ENCODE results near the gene CFAP410. TPM values are rescaled to one million over a fixed set of nuclear protein-coding genes. Genes with fewer than 3 reads are reported as not detected.

Gene CFAP410
- total and polyA plus RNA-seq, 4 donors = 11.9 to 46.4 (median 36.6) TPM

- Histone ChIP-seq H3K36me3 (ENCODE audit: control insufficient read depth, insufficient read depth, low read length) (peaks cover 80% of the 10 kb centered on the region), H3K4me3 (ENCODE audit: low read depth, low read length) (no peak overlapping the region), H3K27me3 (ENCODE audit: control insufficient read depth, insufficient read depth, low read length) (no peaks in the 10 kb centered on the region), H3K27ac (ENCODE audit: low read depth, low read length) (no peak overlapping the region), H3K4me1 (ENCODE audit: control insufficient read depth, insufficient read depth, low read length) (peaks cover 36% of the 10 kb centered on the region), H3K9me3 (ENCODE audit: control insufficient read depth, insufficient read depth, low read length) (no peaks in the 10 kb centered on the region)
- 96% methylated on average over 21 of the region's 22 CpGs for WGBS (ENCODE audit: insufficient coverage)
- DNase-seq (ENCODE audit: low read depth in 4 of 6, low spot score in 6 of 6) = no peak
These were observed 6.2 kb downstream of the CFAP410 start for GRCh38 chr21:44332965-44333364.

GRCh38 chr21:44332383-44332782 is 6.8 kb downstream of the CFAP410 start:
- H3K36me3 ChIP-seq (ENCODE audit: control insufficient read depth, insufficient read depth, low read length) = peaks cover 85% of the 10 kb centered on the region
- WGBS (ENCODE audit: insufficient coverage) = 83% methylated on average over 17 of the region's 17 CpGs
- H3K27ac ChIP-seq (ENCODE audit: low read depth, low read length) = no peak overlapping the region
- peaks cover 35% of the 10 kb centered on the region for H3K4me1 ChIP-seq (ENCODE audit: control insufficient read depth, insufficient read depth, low read length)
- no peaks in the 10 kb centered on the region for H3K9me3 ChIP-seq (ENCODE audit: control insufficient read depth, insufficient read depth, low read length)
- no peaks in the 10 kb centered on the region for H3K27me3 ChIP-seq (ENCODE audit: control insufficient read depth, insufficient read depth, low read length)
- DNase-seq (ENCODE audit: low read depth in 4 of 6, low spot score in 6 of 6) = no peak
- no peak overlapping the region for H3K4me3 ChIP-seq (ENCODE audit: low read depth, low read length)

- Histone ChIP-seq H3K9me3 (ENCODE audit: control insufficient read depth, insufficient read depth, low read length) (no peaks in the 10 kb centered on the region), H3K27ac (ENCODE audit: low read depth, low read length) (no peak overlapping the region), H3K36me3 (ENCODE audit: control insufficient read depth, insufficient read depth, low read length) (peaks cover 92% of the 10 kb centered on the region), H3K4me1 (ENCODE audit: control insufficient read depth, insufficient read depth, low read length) (peaks cover 32% of the 10 kb centered on the region), H3K4me3 (ENCODE audit: low read depth, low read length) (no peak overlapping the region), H3K27me3 (ENCODE audit: control insufficient read depth, insufficient read depth, low read length) (no peaks in the 10 kb centered on the region)
- DNase-seq (ENCODE audit: low read depth in 4 of 6, low spot score in 6 of 6) = peak in 2 of 6 donors; percentile 62 to 70
- 78% methylated on average over 19 of the region's 20 CpGs for WGBS (ENCODE audit: insufficient coverage)
These were observed 7.4 kb downstream of the CFAP410 start for GRCh38 chr21:44331650-44332307.

- H3K4me1 ChIP-seq (ENCODE audit: control insufficient read depth, insufficient read depth, low read length) = peaks cover 30% of the 10 kb centered on the region
- H3K4me3 ChIP-seq (ENCODE audit: low read depth, low read length) = no peak overlapping the region
- no peak for DNase-seq (ENCODE audit: low read depth in 4 of 6, low spot score in 6 of 6)
- peaks cover 94% of the 10 kb centered on the region for H3K36me3 ChIP-seq (ENCODE audit: control insufficient read depth, insufficient read depth, low read length)
- 86% methylated on average over 16 of the region's 16 CpGs for WGBS (ENCODE audit: insufficient coverage)
- no peaks in the 10 kb centered on the region for H3K27me3 ChIP-seq (ENCODE audit: control insufficient read depth, insufficient read depth, low read length)
- no peaks in the 10 kb centered on the region for H3K9me3 ChIP-seq (ENCODE audit: control insufficient read depth, insufficient read depth, low read length)
- H3K27ac ChIP-seq (ENCODE audit: low read depth, low read length) = no peak overlapping the region
These were observed 8.0 kb downstream of the CFAP410 start for GRCh38 chr21:44331209-44331608.

- Histone ChIP-seq H3K27ac (ENCODE audit: low read depth, low read length) (no peak overlapping the region), H3K36me3 (ENCODE audit: control insufficient read depth, insufficient read depth, low read length) (peaks cover 94% of the 10 kb centered on the region), H3K27me3 (ENCODE audit: control insufficient read depth, insufficient read depth, low read length) (no peaks in the 10 kb centered on the region), H3K4me1 (ENCODE audit: control insufficient read depth, insufficient read depth, low read length) (peaks cover 28% of the 10 kb centered on the region), H3K4me3 (ENCODE audit: low read depth, low read length) (no peak overlapping the region), H3K9me3 (ENCODE audit: control insufficient read depth, insufficient read depth, low read length) (no peaks in the 10 kb centered on the region)
- 79% methylated on average over 18 of the region's 18 CpGs for WGBS (ENCODE audit: insufficient coverage)
- DNase-seq (ENCODE audit: low read depth in 4 of 6, low spot score in 6 of 6) = no peak
These were observed 8.5 kb downstream of the CFAP410 start for GRCh38 chr21:44330698-44331097.

GRCh38 chr21:44329971-44330681 is 9.1 kb downstream of the CFAP410 start:
- peaks cover 94% of the 10 kb centered on the region for H3K36me3 ChIP-seq (ENCODE audit: control insufficient read depth, insufficient read depth, low read length)
- 88% methylated on average over 42 of the region's 44 CpGs for WGBS (ENCODE audit: insufficient coverage)
- no peaks in the 10 kb centered on the region for H3K27me3 ChIP-seq (ENCODE audit: control insufficient read depth, insufficient read depth, low read length)
- peaks cover 24% of the 10 kb centered on the region for H3K4me1 ChIP-seq (ENCODE audit: control insufficient read depth, insufficient read depth, low read length)
- H3K9me3 ChIP-seq (ENCODE audit: control insufficient read depth, insufficient read depth, low read length) = no peaks in the 10 kb centered on the region
- no peak overlapping the region for H3K4me3 ChIP-seq (ENCODE audit: low read depth, low read length)
- DNase-seq (ENCODE audit: low read depth in 4 of 6, low spot score in 6 of 6) = no peak
- H3K27ac ChIP-seq (ENCODE audit: low read depth, low read length) = no peak overlapping the region

GRCh38 chr21:44329086-44329889 is 9.9 kb downstream of the CFAP410 start:
- no peaks in the 10 kb centered on the region for H3K27me3 ChIP-seq (ENCODE audit: control insufficient read depth, insufficient read depth, low read length)
- no peak for DNase-seq (ENCODE audit: low read depth in 4 of 6, low spot score in 6 of 6)
- no peak overlapping the region for H3K4me3 ChIP-seq (ENCODE audit: low read depth, low read length)
- H3K9me3 ChIP-seq (ENCODE audit: control insufficient read depth, insufficient read depth, low read length) = no peaks in the 10 kb centered on the region
- 76% methylated on average over 24 of the region's 26 CpGs for WGBS (ENCODE audit: insufficient coverage)
- peaks cover 24% of the 10 kb centered on the region for H3K4me1 ChIP-seq (ENCODE audit: control insufficient read depth, insufficient read depth, low read length)
- H3K36me3 ChIP-seq (ENCODE audit: control insufficient read depth, insufficient read depth, low read length) = peaks cover 95% of the 10 kb centered on the region
- H3K27ac ChIP-seq (ENCODE audit: low read depth, low read length) = no peak overlapping the region

GRCh38 chr21:44328242-44328895 is 10.8 kb downstream of the CFAP410 start:
- DNase-seq (ENCODE audit: low read depth in 4 of 6, low spot score in 6 of 6) = no peak
- H3K9me3 ChIP-seq (ENCODE audit: control insufficient read depth, insufficient read depth, low read length) = no peaks in the 10 kb centered on the region
- H3K27me3 ChIP-seq (ENCODE audit: control insufficient read depth, insufficient read depth, low read length) = no peaks in the 10 kb centered on the region
- H3K4me1 ChIP-seq (ENCODE audit: control insufficient read depth, insufficient read depth, low read length) = peaks cover 18% of the 10 kb centered on the region
- no peak overlapping the region for H3K4me3 ChIP-seq (ENCODE audit: low read depth, low read length)
- WGBS (ENCODE audit: insufficient coverage) = 90% methylated on average over 24 of the region's 25 CpGs
- H3K36me3 ChIP-seq (ENCODE audit: control insufficient read depth, insufficient read depth, low read length) = peaks cover 96% of the 10 kb centered on the region
- H3K27ac ChIP-seq (ENCODE audit: low read depth, low read length) = no peak overlapping the region

GRCh38 chr21:44327603-44327974 is 11.6 kb downstream of the CFAP410 start:
- WGBS (ENCODE audit: insufficient coverage) = 95% methylated on average over 11 of the region's 11 CpGs
- no peak overlapping the region for H3K4me3 ChIP-seq (ENCODE audit: low read depth, low read length)
- no peak overlapping the region for H3K27ac ChIP-seq (ENCODE audit: low read depth, low read length)
- DNase-seq (ENCODE audit: low read depth in 4 of 6, low spot score in 6 of 6) = no peak
- H3K27me3 ChIP-seq (ENCODE audit: control insufficient read depth, insufficient read depth, low read length) = no peaks in the 10 kb centered on the region
- peaks cover 13% of the 10 kb centered on the region for H3K4me1 ChIP-seq (ENCODE audit: control insufficient read depth, insufficient read depth, low read length)
- H3K9me3 ChIP-seq (ENCODE audit: control insufficient read depth, insufficient read depth, low read length) = no peaks in the 10 kb centered on the region
- peaks cover 96% of the 10 kb centered on the region for H3K36me3 ChIP-seq (ENCODE audit: control insufficient read depth, insufficient read depth, low read length)
